Middle frontal gyrus (tissue), 1 donor: Measurements from ENCODE around the gene HLCS.
A peak's percentile ranks its signal among the peaks of the same experiment; 100 is the strongest.

Experiments used
- DNase-seq: peaks from one replicate; pipeline ENCODE4 v3.0.0-alpha.2; 2015; ENCODE audit warnings: low spot score; ENCODE audit errors: extremely low spot score

Gene HLCS

DNA sequence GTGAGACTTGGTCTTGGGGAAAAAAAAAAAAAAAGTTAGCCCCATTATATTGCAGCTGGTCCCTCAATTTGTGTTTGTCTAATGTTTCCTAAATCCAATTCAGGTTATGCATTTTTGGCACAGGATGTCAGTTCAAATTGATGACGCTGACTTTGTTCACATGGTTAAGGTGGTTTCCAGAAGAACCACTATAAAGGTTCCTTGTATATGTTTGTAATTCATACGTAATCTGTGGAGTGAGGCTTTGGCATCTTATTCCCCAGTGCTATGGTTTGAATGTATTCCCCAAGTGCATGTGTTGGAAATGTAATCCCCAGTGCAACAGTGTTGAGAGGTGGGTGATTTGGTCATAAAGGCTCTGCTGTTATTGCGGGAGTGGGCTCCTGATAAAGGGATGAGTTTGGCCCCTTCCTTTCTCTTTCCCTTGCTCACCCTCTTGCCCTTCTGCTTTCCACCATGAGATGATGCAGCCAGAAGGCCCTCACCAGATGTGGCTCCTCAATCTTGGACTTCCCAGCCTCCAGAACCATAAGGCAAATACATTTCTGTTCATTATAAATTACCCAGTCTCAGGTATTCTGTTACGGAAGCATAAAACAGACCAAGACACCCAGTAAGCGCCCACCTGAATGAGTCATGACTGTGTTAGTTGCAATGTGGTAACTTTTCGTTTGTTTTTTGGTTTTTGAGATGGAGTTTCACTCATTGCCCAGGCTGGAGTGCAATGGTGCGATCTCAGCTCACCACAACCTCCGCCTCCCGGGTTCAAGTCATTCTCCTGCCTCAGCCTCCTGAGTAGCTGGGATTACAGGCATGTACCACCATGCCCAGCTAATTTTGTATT, 19.5 kb upstream of the HLCS start:
- DNase-seq: no peak

DNA sequence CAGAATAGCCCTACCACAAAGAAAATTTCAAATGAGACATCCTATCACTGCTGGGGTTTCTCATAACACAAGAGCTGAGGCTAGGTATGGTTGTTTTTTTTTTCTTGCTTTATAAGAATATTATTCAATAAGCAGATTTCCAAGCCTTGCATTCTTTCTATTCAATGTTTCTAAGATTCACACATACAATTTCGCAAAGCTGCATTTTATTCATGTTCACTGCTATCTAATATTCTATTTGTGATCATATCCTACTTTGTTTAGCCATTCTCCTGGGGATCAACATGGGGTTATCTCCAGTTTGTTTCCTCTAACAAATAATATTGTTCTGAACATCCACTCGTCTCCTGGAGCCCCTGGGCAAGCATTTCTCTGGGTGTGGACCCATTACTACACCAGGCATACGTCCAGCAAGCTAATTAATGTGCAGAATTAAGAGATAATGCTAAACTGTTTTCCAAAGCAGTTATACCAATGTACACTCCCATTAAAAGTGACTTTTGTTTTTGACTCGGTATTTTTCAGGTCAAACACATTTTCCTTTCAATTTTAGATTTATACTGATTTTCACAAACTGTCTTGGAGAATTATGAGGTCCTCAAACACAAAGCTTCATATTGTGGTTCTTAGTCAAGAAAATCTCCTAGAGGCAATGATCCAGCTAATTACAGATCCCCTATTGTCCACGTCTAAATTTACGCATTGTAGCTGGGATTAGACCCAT, 15.7 kb upstream of the HLCS start:
- DNase-seq: no peak

DNA sequence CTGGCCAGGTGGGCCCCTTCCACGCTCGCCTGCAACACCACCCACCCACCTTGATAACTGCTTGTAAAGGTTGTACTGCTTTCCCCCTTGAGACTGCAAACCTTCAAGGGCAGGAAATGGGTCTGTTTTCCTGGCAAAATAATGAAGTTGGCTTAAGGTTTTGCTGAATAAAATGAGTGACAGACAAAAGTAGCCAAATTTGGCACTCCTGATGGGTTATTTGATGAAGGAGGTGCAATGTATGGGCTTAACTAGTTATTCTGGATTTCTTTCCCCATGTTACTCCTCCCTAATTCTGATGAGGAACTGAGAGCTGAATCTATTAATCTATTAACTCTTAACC, 14.6 kb upstream of the HLCS start:
- DNase-seq: no peak

DNA sequence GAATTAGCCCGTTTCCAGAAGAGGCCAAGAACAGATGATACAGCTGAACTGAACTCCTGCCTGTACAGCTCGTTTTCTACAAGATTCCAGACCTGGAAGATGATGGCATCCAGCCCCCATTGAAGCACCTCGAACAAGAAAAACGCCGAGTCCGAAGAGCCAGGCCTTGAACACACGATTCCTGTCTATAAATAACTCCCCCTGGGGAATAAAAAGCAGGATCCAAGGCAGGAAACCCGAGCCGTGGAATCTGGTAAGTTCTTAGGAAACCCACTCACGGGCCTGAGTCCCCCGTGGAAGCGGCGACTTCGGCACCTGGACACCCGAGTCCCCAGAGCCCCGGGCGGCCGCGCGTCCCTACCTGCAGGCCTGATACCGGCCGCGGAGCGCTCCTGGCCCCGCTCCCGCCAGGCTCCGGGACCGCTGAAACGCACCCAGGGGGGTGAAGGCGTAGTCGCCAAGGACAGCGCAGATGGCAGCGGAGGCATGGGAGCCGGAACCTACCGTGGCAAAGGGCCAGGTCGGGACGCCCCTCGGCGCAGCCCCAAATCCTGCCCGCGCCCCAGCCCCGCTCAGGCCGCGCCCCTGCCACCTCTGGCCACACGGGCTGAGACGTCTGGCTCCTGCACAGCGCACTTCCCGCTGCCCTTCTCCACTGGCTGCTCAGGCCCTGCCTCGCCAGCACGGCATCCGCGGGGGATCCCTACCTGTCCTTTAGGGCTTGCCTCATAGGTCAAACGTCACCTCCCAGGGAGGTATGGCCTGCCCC, 14.0 kb upstream of the HLCS start:
- no peak for DNase-seq

DNA sequence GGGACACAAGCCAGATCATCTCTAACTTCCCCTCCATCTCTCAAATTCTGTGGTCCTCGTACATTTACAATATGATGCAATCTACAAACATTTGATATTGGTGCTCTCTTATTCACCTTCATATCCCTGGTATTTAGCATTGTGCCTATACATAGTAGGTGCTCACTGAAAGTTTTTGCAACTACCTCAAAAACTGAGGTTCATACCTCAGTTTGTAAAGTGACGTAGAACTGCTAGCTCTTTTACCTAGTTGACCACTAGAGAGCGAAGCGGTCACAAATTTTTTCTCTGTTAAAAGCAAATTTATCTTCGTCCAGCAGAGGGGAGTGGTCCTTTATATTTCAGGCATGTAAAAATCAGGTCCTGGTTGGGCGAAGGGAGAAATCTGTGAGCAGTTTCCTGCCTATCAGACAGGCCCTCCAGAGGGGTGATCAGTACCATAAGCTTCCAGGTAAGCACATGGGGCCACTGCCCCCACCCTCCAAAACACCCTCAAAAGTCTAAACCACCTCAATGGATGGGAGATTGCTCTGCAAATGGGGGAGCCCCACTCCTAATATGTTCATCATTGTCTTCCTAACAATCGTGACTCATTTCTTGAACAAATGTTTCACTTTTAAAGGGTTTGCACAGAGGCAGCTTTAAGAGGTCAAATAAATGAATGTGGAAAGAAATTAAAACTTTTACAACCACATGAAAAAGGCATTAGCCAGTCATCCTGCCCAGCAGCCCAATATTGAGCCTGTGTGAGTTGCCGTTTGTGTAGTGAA, 10.6 kb upstream of the HLCS start:
- DNase-seq: no peak

DNA sequence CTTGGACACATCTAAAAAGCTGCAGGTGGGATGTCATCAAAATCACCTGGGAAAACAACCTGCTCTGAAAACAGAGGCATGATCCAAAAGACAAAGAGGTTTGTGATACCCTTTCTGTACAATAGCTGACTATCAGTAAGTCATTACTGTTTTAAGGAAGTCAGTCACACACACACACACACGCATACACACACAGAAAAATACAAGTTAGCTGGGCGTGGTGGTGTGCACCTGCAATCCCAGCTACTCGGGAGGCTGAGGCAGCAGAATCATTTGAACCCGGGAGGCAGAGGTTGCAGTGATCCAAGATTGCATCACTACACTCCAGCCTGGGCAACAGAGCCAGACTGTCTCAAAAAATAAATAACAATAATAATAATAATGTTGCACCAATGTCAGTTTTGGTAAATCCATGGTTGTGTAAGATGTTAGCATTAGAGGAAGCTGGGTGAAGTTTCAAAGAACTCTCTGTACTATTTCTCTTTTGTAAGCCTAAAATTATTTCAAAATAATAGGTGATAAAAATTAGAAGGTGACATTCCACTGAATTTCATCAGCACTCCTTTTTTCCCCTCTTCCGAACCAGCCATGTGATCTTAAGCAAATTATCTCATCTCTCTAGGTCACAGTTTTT, 9.9 kb upstream of the HLCS start:
- no peak for DNase-seq

DNA sequence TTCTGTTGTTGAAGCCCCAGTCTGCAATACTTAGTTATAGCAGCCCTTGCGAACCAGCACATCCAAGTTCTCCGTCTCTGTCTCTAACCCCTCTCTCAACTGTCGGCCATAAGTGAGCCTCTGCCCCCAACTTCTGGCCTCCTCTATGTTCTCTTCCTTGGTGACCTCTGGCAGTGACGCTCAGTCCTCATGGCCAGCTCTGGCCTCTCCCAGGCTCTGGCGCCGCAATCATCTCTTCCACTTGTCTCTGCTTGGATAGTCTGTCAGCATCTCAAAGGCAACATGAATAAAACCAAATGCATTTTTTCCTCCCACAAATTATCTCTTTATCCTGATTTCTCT, 8.4 kb upstream of the HLCS start:
- no peak for DNase-seq

DNA sequence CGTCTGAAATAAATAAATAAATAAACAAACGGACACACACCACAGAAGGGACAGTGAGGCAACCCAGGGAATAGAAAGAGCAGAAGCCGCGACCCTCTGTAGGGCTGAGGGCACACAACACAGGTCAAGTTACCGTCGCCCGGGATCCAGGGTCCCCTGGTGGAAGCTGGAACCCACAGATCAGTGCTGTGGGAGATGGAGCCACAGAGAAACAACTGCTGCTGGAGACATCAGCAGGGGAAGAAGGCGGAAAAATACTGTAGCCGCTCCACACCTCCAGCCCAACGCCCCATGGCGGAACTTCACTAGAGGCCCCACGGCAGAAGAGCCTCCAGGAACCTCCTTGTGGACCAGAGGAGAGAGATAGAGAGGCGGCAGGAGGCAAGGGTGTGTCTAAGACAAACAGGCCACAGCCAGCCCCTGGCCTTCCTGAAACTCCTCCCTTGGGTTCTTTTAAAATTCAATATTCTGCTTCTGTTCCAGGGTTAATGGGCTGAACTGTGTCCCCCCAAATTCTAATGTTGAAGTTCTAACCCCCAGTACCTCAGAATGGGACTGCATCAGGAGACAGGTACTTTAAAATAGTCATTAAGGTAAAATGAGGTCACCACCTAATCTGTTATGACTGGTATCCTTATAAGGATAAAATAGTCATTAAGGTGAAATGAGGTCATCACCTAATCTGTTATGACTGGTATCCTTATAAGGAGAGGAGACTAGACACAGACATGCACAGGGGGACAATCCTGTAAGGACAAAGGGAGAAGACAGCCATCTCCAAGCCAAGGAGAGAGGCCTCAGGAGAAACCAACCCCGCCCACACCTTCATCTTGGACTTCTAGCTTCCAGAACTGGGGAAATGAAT, 7.7 kb upstream of the HLCS start:
- no peak for DNase-seq

DNA sequence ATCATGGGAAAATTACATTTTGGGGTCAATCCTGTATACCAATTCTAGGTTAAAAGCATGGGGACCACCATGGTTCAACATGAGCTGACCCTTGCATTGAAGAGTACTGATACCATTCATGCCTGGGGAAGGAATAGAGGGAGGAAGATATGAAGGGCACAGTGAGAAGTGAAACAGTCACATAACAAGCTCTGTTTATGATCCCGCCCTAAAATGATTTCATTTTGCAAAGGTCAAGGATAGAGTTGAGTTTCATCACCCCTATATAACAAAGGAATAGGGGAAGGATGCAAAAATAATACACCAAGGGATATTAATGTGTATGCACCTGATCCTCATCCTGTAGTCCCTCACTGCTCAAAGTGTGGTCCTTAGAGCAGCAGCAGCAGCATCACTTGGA, 2.5 kb upstream of the HLCS start:
- no peak for DNase-seq

DNA sequence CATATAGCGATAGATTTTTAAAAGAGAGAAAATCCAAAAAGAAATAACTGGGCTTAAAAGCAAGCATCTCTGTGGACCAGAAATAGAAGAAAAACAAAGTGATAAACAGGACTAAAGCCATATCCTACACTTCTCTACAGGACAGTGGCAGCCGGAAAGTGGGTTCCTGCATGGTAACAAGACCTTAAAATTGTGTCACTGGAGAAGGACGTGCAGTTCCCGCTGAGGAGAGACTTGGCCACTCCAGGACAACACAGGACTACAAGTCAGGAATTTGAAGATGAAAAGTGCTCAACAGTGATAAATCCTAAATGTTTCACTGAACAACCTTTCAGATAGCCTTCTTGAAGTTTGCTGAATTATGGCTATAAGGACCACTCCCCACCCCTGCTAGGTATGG, 1.9 kb upstream of the HLCS start:
- no peak for DNase-seq

DNA sequence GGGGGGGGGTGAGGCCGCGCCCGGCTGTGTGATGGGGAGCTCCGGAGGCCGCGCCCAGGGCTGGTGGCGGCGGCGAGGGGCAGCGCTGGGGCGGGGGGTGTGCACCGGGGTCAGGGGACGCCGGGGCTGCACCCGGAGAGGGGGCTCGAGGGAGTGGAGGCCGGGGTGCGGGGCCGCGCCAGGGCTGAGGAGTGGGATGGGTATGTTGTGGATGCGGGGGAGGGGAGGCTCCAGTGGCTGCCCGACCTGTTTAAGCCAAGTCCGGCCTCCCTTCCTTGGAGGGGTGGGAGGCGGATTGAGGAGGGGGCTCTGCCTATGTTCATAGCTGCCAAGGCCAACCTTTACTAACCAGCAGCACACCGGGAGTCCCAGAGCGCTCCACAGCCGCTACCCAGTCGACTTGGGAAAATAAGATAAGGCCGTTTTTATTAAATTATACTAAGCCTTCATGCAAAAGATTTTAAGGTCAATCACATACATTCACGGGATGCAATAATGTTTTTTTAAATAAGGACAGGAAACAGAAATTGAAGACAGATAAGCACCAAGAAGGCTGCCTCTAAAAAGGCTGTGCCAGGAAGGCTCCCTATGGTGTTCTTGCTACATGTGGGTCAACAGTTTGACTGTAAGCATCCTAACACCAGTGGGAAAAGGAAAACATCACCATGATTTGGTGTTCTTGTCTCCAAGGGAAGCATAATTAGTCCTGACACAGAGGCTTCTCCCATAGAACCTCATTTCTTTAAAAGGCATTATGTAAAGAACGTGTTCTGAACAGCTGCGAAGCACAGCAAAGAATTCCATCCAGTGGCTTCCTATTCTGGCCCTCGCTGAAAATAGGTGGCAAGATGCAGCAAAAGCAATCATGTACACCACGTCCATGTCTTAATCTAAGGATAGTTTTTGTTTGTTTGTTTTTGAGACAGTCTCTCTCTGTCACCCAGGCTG, 626 bp upstream of the HLCS start:
- DNase-seq: no peak

DNA sequence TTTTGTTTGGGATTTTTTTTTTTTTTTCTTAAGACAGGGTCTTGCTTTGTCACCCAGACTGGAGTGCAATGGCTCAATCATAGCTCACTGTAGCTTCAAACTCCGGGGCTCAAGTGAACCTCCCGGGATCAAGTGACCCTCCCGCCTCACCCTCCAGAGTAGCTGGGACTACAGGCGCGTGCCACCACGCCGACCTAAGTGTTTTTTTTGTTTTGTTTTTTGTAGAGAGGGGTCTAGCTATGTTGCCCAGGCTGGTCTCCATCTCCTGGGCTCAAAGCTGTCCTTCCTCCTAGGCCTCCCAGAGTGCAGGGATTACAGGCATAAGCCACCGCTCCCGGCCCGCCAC, 776 bp downstream of the HLCS start:
- no peak for DNase-seq

DNA sequence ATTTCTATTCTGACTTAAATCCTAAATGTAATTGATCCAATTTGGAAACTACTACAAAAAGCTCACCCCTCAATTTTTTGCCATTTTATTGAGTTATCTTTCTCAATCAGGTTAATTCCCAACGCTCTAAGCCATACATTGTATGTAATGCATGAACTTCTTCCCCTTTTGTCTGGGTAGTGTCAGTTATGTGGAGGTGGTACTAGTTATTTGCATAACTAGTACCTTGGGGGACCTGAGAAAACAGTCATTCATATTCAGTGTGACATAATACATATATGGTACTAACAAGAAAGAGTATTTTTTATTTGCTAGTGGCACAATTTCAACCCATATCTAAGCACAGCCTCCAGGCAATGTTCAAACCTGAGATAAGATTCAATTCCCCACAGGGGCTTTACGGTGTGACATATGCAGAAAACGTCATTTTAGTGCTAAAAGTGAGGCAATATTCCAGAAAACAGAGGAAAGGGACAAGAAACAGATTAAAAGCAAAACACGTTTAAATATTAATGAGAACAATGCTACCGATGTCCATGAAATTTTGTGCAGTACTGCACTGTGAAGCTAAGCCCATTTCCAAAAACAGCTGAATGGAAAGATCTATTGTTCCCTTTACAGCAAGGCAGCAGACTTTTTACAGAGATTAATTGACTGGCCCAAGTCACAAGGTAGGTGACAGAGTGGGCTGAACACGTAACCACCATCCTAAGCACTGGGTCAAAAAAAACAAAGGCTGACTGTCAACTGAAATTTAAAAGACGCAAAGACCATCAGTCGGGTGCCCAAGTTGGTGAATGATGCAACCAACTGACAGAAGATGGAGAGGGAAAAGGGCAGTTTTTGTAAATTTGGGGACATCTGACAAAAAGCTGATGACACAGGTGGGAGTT, 1.4 kb downstream of the HLCS start:
- DNase-seq: no peak

DNA sequence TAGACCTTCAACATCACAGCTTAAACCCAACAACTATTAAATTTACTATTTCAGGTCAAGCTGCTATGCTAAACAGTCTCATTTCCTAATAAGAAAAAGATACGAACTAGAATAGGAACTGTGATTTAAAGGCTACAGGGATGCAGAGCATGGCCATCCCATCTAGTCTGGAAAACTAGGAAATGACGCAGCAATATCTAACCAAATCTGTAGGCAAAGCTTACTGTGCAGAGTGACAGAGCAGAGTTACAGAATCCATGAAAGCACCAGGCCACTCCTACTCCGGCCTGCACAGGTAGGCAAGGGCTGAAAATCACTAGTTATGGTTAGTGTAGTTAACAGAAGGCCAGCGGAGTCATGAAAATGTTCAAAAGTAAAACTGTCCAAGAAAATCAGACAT, 2.1 kb downstream of the HLCS start:
- DNase-seq: no peak

DNA sequence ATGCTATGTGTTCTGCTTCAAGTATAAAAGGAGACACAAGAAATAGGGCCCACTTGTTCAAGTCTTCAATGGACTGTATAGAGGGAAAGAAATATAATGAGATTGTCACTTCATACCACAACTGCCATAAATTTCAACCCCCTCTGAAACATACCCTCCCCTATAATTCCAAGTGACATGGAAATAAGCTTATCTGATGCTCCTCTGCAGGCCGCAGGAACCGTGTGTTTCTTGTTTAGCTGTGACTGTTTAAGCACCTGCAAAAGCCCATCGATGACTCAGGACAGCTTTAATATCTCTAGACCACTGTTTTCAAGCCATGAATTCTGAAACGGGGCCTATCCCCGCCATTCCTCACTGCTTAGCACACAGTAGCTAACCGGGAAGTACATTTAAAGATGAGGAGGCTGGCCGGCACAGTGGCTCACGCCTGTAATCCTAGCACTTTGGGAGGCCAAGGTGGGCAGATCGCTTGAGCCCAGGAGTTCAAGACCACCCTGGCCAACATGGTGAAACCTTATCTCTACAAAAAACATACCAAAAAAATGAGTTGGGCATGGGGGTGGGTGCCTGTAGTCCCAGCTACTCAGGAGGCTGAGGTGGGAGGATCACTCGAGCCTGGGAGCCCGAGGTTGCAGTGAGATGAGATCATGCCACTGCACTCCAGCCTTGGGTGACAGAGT, 4.2 kb downstream of the HLCS start:
- no peak for DNase-seq

DNA sequence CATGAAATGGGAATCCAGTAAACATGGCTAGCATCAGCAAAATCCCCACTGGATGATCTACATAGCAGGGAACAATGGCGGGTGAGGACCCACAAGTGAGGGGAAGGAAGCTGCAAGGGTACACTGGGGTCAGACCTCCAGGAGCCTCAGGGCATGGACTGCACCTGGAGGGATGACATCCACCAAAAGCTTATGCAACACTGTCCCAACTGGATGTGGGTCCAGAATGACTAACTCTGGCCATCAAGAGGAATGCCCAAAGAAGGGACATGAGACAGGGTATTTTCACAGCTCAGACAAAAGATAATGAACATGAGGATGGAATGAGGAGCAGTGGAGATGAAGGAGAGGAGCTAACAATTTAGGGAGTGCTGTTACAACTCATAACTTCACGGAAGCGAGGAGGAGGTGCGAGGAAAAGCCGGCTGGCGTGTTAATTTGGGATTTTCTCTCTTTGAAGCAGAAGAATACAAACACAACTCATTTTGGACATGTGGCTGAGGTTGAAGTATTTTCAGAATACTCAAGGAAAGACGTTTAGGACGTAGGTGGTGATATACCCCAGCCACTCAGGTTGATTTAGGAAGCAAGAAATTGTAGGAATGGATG, 5.7 kb downstream of the HLCS start:
- peak; percentile 20 for DNase-seq
